Neural progenitor cell (in vitro differentiated cells): ENCODE measurements around the gene ZNF783. TPM values are rescaled to one million over a fixed set of nuclear protein-coding genes. Genes with fewer than 3 reads are reported as not detected.

Source experiments
- DNase-seq: peaks from one replicate; pipeline ENCODE4 v3.0.0-alpha.2; 2016; ENCODE audit warnings: low spot score
- H2AFZ ChIP-seq: fragments of 200-600 bp; sonication (generic); replicated peaks from 2 replicates; pipeline ENCODE4 v1.6.1; 2016; ENCODE audit warnings: antibody characterized with exemption
- H3F3A ChIP-seq: fragments of 200-600 bp; sonication (generic); 2 replicates; pipeline ENCODE4 v1.6.1; 2016; ENCODE audit warnings: antibody characterized with exemption, low read depth
- H3K27ac ChIP-seq: fragments of 200-600 bp; sonication (generic); 2 replicates; pipeline ENCODE4 v1.5.1; 2016; ENCODE audit warnings: mild to moderate bottlenecking
- H3K27me3 ChIP-seq: fragments of 200-600 bp; sonication (generic); 2 replicates; pipeline ENCODE4 v1.6.1; 2016; ENCODE audit warnings: mild to moderate bottlenecking, moderate library complexity
- H3K36me3 ChIP-seq: fragments of 200-600 bp; sonication (generic); 2 replicates; pipeline ENCODE4 v1.5.1; 2016
- H3K4me1 ChIP-seq: fragments of 200-600 bp; sonication (generic); 2 replicates; pipeline ENCODE4 v1.6.1; 2016; ENCODE audit warnings: mixed run types
- H3K4me2 ChIP-seq: fragments of 200-600 bp; sonication (generic); 2 replicates; pipeline ENCODE4 v1.6.1; 2016
- H3K4me3 ChIP-seq: fragments of 200-600 bp; sonication (generic); 2 replicates; pipeline ENCODE4 v1.5.1; 2016
- H3K79me2 ChIP-seq: fragments of 200-600 bp; sonication (generic); 2 replicates; pipeline ENCODE4 v1.6.1; 2016; ENCODE audit warnings: low read depth
- H3K9ac ChIP-seq: fragments of 200-600 bp; sonication (generic); 2 replicates; pipeline ENCODE4 v1.6.1; 2016
- H3K9me3 ChIP-seq: fragments of 200-600 bp; sonication (generic); 2 replicates; pipeline ENCODE4 v1.5.1; 2016; ENCODE audit warnings: low read depth
- H4K20me1 ChIP-seq: fragments of 200-600 bp; sonication (generic); 2 replicates; pipeline ENCODE4 v1.6.1; 2016; ENCODE audit warnings: low read depth
- H3K27ac Mint-ChIP-seq: 3 replicates; pipeline ENCODE4 v1.8.0; 2021; ENCODE audit warnings: mixed read lengths
- H3K27me3 Mint-ChIP-seq: 2 replicates; pipeline ENCODE4 v1.8.0; 2022; ENCODE audit warnings: low read depth, mild to moderate bottlenecking, inconsistent platforms, moderate library complexity, mixed read lengths; ENCODE audit not compliant: insufficient read depth
- H3K36me3 Mint-ChIP-seq: 3 replicates; pipeline ENCODE4 v1.8.0; 2021; ENCODE audit warnings: mixed read lengths
- H3K4me1 Mint-ChIP-seq: 3 replicates; pipeline ENCODE4 v1.8.0; 2021; ENCODE audit warnings: mixed read lengths
- H3K4me3 Mint-ChIP-seq: 3 replicates; pipeline ENCODE4 v1.8.0; 2021; ENCODE audit warnings: mild to moderate bottlenecking, moderate library complexity, mixed read lengths
- H3K9me3 Mint-ChIP-seq: 3 replicates; pipeline ENCODE4 v1.8.0; 2020; ENCODE audit warnings: mixed read lengths
- CTCF ChIP-seq: fragments of 200-600 bp; sonication (generic); IDR thresholded peaks from 2 replicates; pipeline ENCODE4 v1.5.1; 2017; ENCODE audit warnings: antibody characterized with exemption, mild to moderate bottlenecking
- EZH2 ChIP-seq: fragments of 200-600 bp; sonication (generic); IDR thresholded peaks from 2 replicates; pipeline ENCODE4 v1.6.1; 2017; ENCODE audit warnings: antibody characterized with exemption, mild to moderate bottlenecking, moderate library complexity
- EZH2phosphoT487 ChIP-seq: fragments of 200-600 bp; sonication (generic); IDR thresholded peaks from 2 replicates; pipeline ENCODE4 v1.6.1; 2017; ENCODE audit warnings: antibody characterized with exemption
- total RNA-seq: library from RNA; depleted of rRNA; stranded (reverse); fragments of >200 nt; gene quantifications from 2 replicates; pipeline ENCODE4 v1.2.3, GENCODE V29; 2015; ENCODE audit warnings: low replicate concordance

The ZNF783 gene
- total RNA-seq, 1 donor from 2014 or later: 5.5 TPM

- H3K9me3 ChIP-seq: no peaks in the 10 kb centered on the region
- peaks cover 61% of the 10 kb centered on the region for H3K79me2 ChIP-seq
- peaks cover 14% of the 10 kb centered on the region for H3K4me1 Mint-ChIP-seq
- peak overlapping the region; percentile 98 for H3K4me3 Mint-ChIP-seq
- H3K27ac Mint-ChIP-seq: no peak overlapping the region
- TF ChIP-seq CTCF: no peak
- no peak for TF ChIP-seq EZH2phosphoT487
- no peak for TF ChIP-seq EZH2
- H3K27me3 ChIP-seq: peaks cover 31% of the 10 kb centered on the region
- no peaks in the 10 kb centered on the region for H3K36me3 ChIP-seq
- H3K4me2 ChIP-seq: peak overlapping the region; percentile 99
- H3K27ac ChIP-seq: no peak overlapping the region
- peaks cover 15% of the 10 kb centered on the region for H3K36me3 Mint-ChIP-seq
- H3K9me3 Mint-ChIP-seq: peaks cover 12% of the 10 kb centered on the region
- H3F3A ChIP-seq: no peaks in the 10 kb centered on the region
- no peak overlapping the region for H2AFZ ChIP-seq
- H3K27me3 Mint-ChIP-seq: peaks cover 6% of the 10 kb centered on the region
- peak overlapping the region; percentile 90 for H3K9ac ChIP-seq
- no peak for DNase-seq
- H3K4me3 ChIP-seq: peak overlapping the region; percentile 96
- H4K20me1 ChIP-seq: peaks cover 23% of the 10 kb centered on the region
- H3K4me1 ChIP-seq: peaks cover 8% of the 10 kb centered on the region
Observed at GRCh38 chr7:149240637-149241036, 21.4 kb upstream of the ZNF783 start.

GRCh38 chr7:149241696-149242095 lies 20.3 kb upstream of the ZNF783 start:
- Mint-ChIP-seq H3K4me1 (peaks cover 14% of the 10 kb centered on the region), H3K9me3 (peaks cover 12% of the 10 kb centered on the region), H3K4me3 (peak overlapping the region; percentile 64), H3K27me3 (peaks cover 6% of the 10 kb centered on the region), H3K36me3 (peaks cover 17% of the 10 kb centered on the region), H3K27ac (no peak overlapping the region)
- no peaks in the 10 kb centered on the region for H3F3A ChIP-seq
- H3K4me1 ChIP-seq: peaks cover 8% of the 10 kb centered on the region
- no peaks in the 10 kb centered on the region for H3K36me3 ChIP-seq
- no peak for DNase-seq
- no peak overlapping the region for H3K4me2 ChIP-seq
- H3K79me2 ChIP-seq: peaks cover 72% of the 10 kb centered on the region
- no peak overlapping the region for H2AFZ ChIP-seq
- peaks cover 25% of the 10 kb centered on the region for H3K27me3 ChIP-seq
- H3K4me3 ChIP-seq: no peak overlapping the region
- H3K9ac ChIP-seq: no peak overlapping the region
- H3K27ac ChIP-seq: no peak overlapping the region
- no peaks in the 10 kb centered on the region for H3K9me3 ChIP-seq
- TF ChIP-seq CTCF: no peak
- TF ChIP-seq EZH2phosphoT487: no peak
- no peak for TF ChIP-seq EZH2
- H4K20me1 ChIP-seq: peaks cover 30% of the 10 kb centered on the region

- H3K27ac ChIP-seq: no peak overlapping the region
- H3K27me3 ChIP-seq: no peaks in the 10 kb centered on the region
- no peaks in the 10 kb centered on the region for H3F3A ChIP-seq
- H3K79me2 ChIP-seq: peaks cover 95% of the 10 kb centered on the region
- no peak overlapping the region for H3K27ac Mint-ChIP-seq
- H3K4me1 Mint-ChIP-seq: peaks cover 8% of the 10 kb centered on the region
- H2AFZ ChIP-seq: no peak overlapping the region
- H3K4me3 Mint-ChIP-seq: no peak overlapping the region
- H3K9me3 Mint-ChIP-seq: peaks cover 12% of the 10 kb centered on the region
- no peaks in the 10 kb centered on the region for H3K9me3 ChIP-seq
- no peak overlapping the region for H3K4me2 ChIP-seq
- no peak for DNase-seq
- no peaks in the 10 kb centered on the region for H3K36me3 ChIP-seq
- H3K4me1 ChIP-seq: peaks cover 8% of the 10 kb centered on the region
- no peak overlapping the region for H3K9ac ChIP-seq
- peaks cover 2% of the 10 kb centered on the region for H3K27me3 Mint-ChIP-seq
- peaks cover 17% of the 10 kb centered on the region for H3K36me3 Mint-ChIP-seq
- H3K4me3 ChIP-seq: no peak overlapping the region
- H4K20me1 ChIP-seq: peaks cover 52% of the 10 kb centered on the region
- TF ChIP-seq EZH2: no peak
- no peak for TF ChIP-seq EZH2phosphoT487
- no peak for TF ChIP-seq CTCF
Observed at GRCh38 chr7:149245244-149245643, 16.8 kb upstream of the ZNF783 start.
